MG63 (cell line): Measurements from ENCODE around the gene PLXNA3. TPM values are rescaled to one million over a fixed set of nuclear protein-coding genes. Genes with fewer than 3 reads are reported as not detected.

Experiments used
- DNase-seq: peaks from one replicate; pipeline ENCODE4 v3.0.0-alpha.2; 2020
- H3K27me3 ChIP-seq: fragments of 250-450 bp; sonication (Bioruptor Pico); 2 replicates; pipeline ENCODE4 v1.5.1; 2020; ENCODE audit warnings: mild to moderate bottlenecking, moderate library complexity
- H3K36me3 ChIP-seq: fragments of 250-450 bp; sonication (Bioruptor Pico); 2 replicates; pipeline ENCODE4 v1.5.1; 2020; ENCODE audit warnings: mild to moderate bottlenecking, moderate library complexity
- H3K4me3 ChIP-seq: fragments of 250-450 bp; sonication (Bioruptor Pico); 2 replicates; pipeline ENCODE4 v1.5.1; 2020; ENCODE audit warnings: mild to moderate bottlenecking, moderate library complexity
- H3K9me3 ChIP-seq: fragments of 250-450 bp; sonication (Bioruptor Pico); 2 replicates; pipeline ENCODE4 v1.5.1; 2020; ENCODE audit warnings: mild to moderate bottlenecking, moderate library complexity
- total RNA-seq: library from RNA; depleted of rRNA; stranded (reverse); fragments of >200 nt; shearing (Covaris generic); gene quantifications from 2 replicates; pipeline ENCODE4 v1.2.3, GENCODE V29; 2014; ENCODE audit warnings: low replicate concordance; rRNA removed

PLXNA3 gene
- total RNA-seq, 1 experiment from 2014 or later = 5.0 TPM

- DNase-seq = no peak
- H3K36me3 ChIP-seq = no peaks in the 10 kb centered on the region
- H3K27me3 ChIP-seq = no peaks in the 10 kb centered on the region
Observed at GRCh38 chrX:154525606-154526490, 67.8 kb downstream of the PLXNA3 start.

GRCh38 chrX:154526901-154527675 is 69.0 kb downstream of the PLXNA3 start:
- Histone ChIP-seq H3K36me3 (no peaks in the 10 kb centered on the region), H3K27me3 (no peaks in the 10 kb centered on the region), H3K9me3 (no peaks in the 10 kb centered on the region), H3K4me3 (no peak overlapping the region)
- peak; percentile 75 for DNase-seq

More at GRCh38 chrX:154525606-154526490, 67.8 kb downstream of the PLXNA3 start:
- H3K9me3 ChIP-seq = no peaks in the 10 kb centered on the region
- H3K4me3 ChIP-seq = no peak overlapping the region

Other genes with a start within 250 kb of the PLXNA3 start
- gene OPN1MW2, start 238.5 kb upstream of the PLXNA3 start, total RNA-seq = not detected in 2 replicates
- gene OPN1MW3, start 200.7 kb upstream of the PLXNA3 start, total RNA-seq = not detected in 2 replicates
- gene TEX28, start 163.2 kb upstream of the PLXNA3 start, total RNA-seq = not detected in 2 replicates
- not detected in 2 replicates for gene TKTL1, start 162.5 kb upstream of the PLXNA3 start, total RNA-seq
- gene FLNA, start 83.6 kb upstream of the PLXNA3 start, total RNA-seq = 1,037 and 1,563 TPM in 2 replicates
- 48.7 and 62.4 TPM in 2 replicates for gene EMD, start 79.0 kb upstream of the PLXNA3 start, total RNA-seq
- gene RPL10, start 59.9 kb upstream of the PLXNA3 start, total RNA-seq = 2,393 and 3,736 TPM in 2 replicates
- 20.0 and 21.9 TPM in 2 replicates for gene DNASE1L1, start 49.0 kb upstream of the PLXNA3 start, total RNA-seq
- gene TAFAZZIN, start 46.7 kb upstream of the PLXNA3 start, total RNA-seq = 15.1 and 16.2 TPM in 2 replicates
- gene ATP6AP1, start 29.6 kb upstream of the PLXNA3 start, total RNA-seq = 53.2 and 62.2 TPM in 2 replicates
- 43.6 and 59.8 TPM in 2 replicates for gene GDI1, start 21.1 kb upstream of the PLXNA3 start, total RNA-seq
- 33.4 and 35.4 TPM in 2 replicates for gene FAM50A, start 14.1 kb upstream of the PLXNA3 start, total RNA-seq
- 20.5 and 25.7 TPM in 2 replicates for gene LAGE3, start 21.0 kb downstream of the PLXNA3 start, total RNA-seq
- gene UBL4A, start 28.3 kb downstream of the PLXNA3 start, total RNA-seq = 51.9 and 101 TPM in 2 replicates
- 5.1 and 15.2 TPM in 2 replicates for gene SLC10A3, start 32.3 kb downstream of the PLXNA3 start, total RNA-seq
- gene FAM3A, start 58.0 kb downstream of the PLXNA3 start, total RNA-seq = 22.3 and 48.2 TPM in 2 replicates
- 50.4 and 61.8 TPM in 2 replicates for gene G6PD, start 88.6 kb downstream of the PLXNA3 start, total RNA-seq
- gene IKBKG, start 89.3 kb downstream of the PLXNA3 start, total RNA-seq = 18.5 and 31.4 TPM in 2 replicates
- not detected in 2 replicates for gene CTAG1A, start 126.9 kb downstream of the PLXNA3 start, total RNA-seq
- not detected in 2 replicates for gene CTAG1B, start 161.0 kb downstream of the PLXNA3 start, total RNA-seq
- gene CTAG2, start 195.3 kb downstream of the PLXNA3 start, total RNA-seq = not detected in 2 replicates